WTC11 (cell line): ENCODE results near the gene DISP3. TPM values are rescaled to one million over a fixed set of nuclear protein-coding genes. Genes with fewer than 3 reads are reported as not detected.

Source experiments
- ATAC-seq: fragments of 200-7000 bp; cut with Tn5 transposase; 2 replicates; pipeline ENCODE4 v1.10.0; 2021; ENCODE audit warnings: mild to moderate bottlenecking, moderate library complexity
- CTCF ChIA-PET: fragments of 300-600 bp; sonication (Branson Sonifier 250); formaldehyde crosslinking; loops from one replicate; lab custom pipeline; 2021; ENCODE audit warnings: antibody characterized with exemption; lab: Charles Lee
- POLR2A ChIA-PET: fragments of 350-600 bp; sonication (Branson Sonifier 250); formaldehyde crosslinking; loops from one replicate; lab custom pipeline; 2021; ENCODE audit warnings: antibody characterized with exemption; lab: Charles Lee
- DNase-seq: peaks from one replicate; pipeline ENCODE4 v3.0.0; 2021; ENCODE audit warnings: low spot score
- H3K27ac Mint-ChIP-seq: 2 replicates; pipeline ENCODE4 v1.8.0; 2021; ENCODE audit warnings: mixed read lengths
- H3K27me3 Mint-ChIP-seq: 2 replicates; pipeline ENCODE4 v1.8.0; 2021; ENCODE audit warnings: low read depth, mild to moderate bottlenecking, moderate library complexity, mixed read lengths
- H3K36me3 Mint-ChIP-seq: 2 replicates; pipeline ENCODE4 v1.8.0; 2021; ENCODE audit warnings: mixed read lengths
- H3K4me1 Mint-ChIP-seq: 2 replicates; pipeline ENCODE4 v1.8.0; 2022; ENCODE audit warnings: mixed read lengths
- H3K4me3 Mint-ChIP-seq: 2 replicates; pipeline ENCODE4 v1.8.0; 2021; ENCODE audit warnings: mild to moderate bottlenecking, moderate library complexity, mixed read lengths
- H3K9me3 Mint-ChIP-seq: 2 replicates; pipeline ENCODE4 v1.8.0; 2021; ENCODE audit warnings: mixed read lengths
- CREB1 ChIP-seq: sonication (generic); formaldehyde crosslinking; IDR thresholded peaks from 2 replicates; pipeline ENCODE4 v1.8.0; 2023; ENCODE audit warnings: mild to moderate bottlenecking, missing genetic modification reagents
- CREM ChIP-seq: sonication (generic); formaldehyde crosslinking; IDR thresholded peaks from 2 replicates; pipeline ENCODE4 v1.8.1; 2022; ENCODE audit warnings: mild to moderate bottlenecking, missing genetic modification reagents, moderate library complexity
- ETV6 ChIP-seq: sonication (generic); formaldehyde crosslinking; IDR thresholded peaks from 2 replicates; pipeline ENCODE4 v1.8.1; 2022; ENCODE audit warnings: mild to moderate bottlenecking, missing genetic modification reagents
- GRHL2 ChIP-seq: fragments of 250-450 bp; sonication (Bioruptor Pico); IDR thresholded peaks from 2 replicates; pipeline ENCODE4 v1.8.0; 2022; ENCODE audit warnings: mild to moderate bottlenecking, moderate library complexity; ENCODE audit not compliant: insufficient replicate concordance, severe bottlenecking
- HMGA2 ChIP-seq: fragments of 250-450 bp; sonication (Bioruptor Pico); IDR thresholded peaks from 2 replicates; pipeline ENCODE4 v1.4.0; 2021; ENCODE audit warnings: mild to moderate bottlenecking, moderate library complexity
- MLX ChIP-seq: sonication (generic); formaldehyde crosslinking; IDR thresholded peaks from 2 replicates; pipeline ENCODE4 v1.8.1; 2023; ENCODE audit warnings: mild to moderate bottlenecking, missing genetic modification reagents, moderate library complexity
- NFE2L1 ChIP-seq: sonication (generic); formaldehyde crosslinking; IDR thresholded peaks from 2 replicates; pipeline ENCODE4 v1.8.1; 2023; ENCODE audit warnings: missing genetic modification reagents
- PREB ChIP-seq: sonication (generic); formaldehyde crosslinking; IDR thresholded peaks from 2 replicates; pipeline ENCODE4 v1.8.1; 2022; ENCODE audit warnings: mild to moderate bottlenecking, missing genetic modification reagents, moderate library complexity, borderline replicate concordance
- SMAD4 ChIP-seq: sonication (generic); formaldehyde crosslinking; IDR thresholded peaks from 2 replicates; pipeline ENCODE4 v1.8.0; 2022; ENCODE audit warnings: mild to moderate bottlenecking, missing genetic modification reagents
- SOX15 ChIP-seq: fragments of 250-450 bp; sonication (Bioruptor Pico); IDR thresholded peaks from 2 replicates; pipeline ENCODE4 v1.9.0; 2021; ENCODE audit warnings: mild to moderate bottlenecking
- ZMAT4 ChIP-seq: fragments of 250-450 bp; sonication (Bioruptor Pico); IDR thresholded peaks from 2 replicates; pipeline ENCODE4 v1.9.0; 2021; ENCODE audit warnings: mild to moderate bottlenecking
- ZNF121 ChIP-seq: sonication (generic); formaldehyde crosslinking; IDR thresholded peaks from 2 replicates; pipeline ENCODE4 v1.8.0; 2023; ENCODE audit warnings: missing genetic modification reagents
- total RNA-seq: library from RNA; stranded (reverse); gene quantifications from 3 replicates; pipeline ENCODE4 v1.2.3, GENCODE V29; 2021
- TF ChIP-seq, protein P1 (sequence below): fragments of 250-450 bp; sonication (Bioruptor Pico); IDR thresholded peaks from 2 replicates; pipeline ENCODE4 v2.1.2; 2022; ENCODE audit warnings: mild to moderate bottlenecking, moderate library complexity
- TF ChIP-seq, protein P2 (sequence below): sonication (generic); formaldehyde crosslinking; IDR thresholded peaks from 2 replicates; pipeline ENCODE4 v1.8.0; 2022; ENCODE audit warnings: missing genetic modification reagents

DISP3 gene
- total RNA-seq, 1 experiment from 2014 or later, result 6.0 TPM

- H3K27me3 Mint-ChIP-seq, result no peaks in the 10 kb centered on the region; the same call in 1 of the 2 replicates
- no peaks in the 10 kb centered on the region for H3K36me3 Mint-ChIP-seq
- ChIA-PET POLR2A (no interaction called here), CTCF (no interaction called here)
- no peak for ATAC-seq
- no peaks in the 10 kb centered on the region for H3K9me3 Mint-ChIP-seq
- H3K4me1 Mint-ChIP-seq, result peaks cover 5% of the 10 kb centered on the region; the same call in 1 of the 2 replicates
- H3K27ac Mint-ChIP-seq, result no peak overlapping the region
- TF ChIP-seq NFE2L1 (CRISPR knock-in tag) (no peak), SMAD4 (CRISPR knock-in tag) (no peak), PREB (CRISPR knock-in tag) (no peak), HMGA2 (CRISPR knock-in tag) (no peak), ETV6 (CRISPR knock-in tag) (no peak), MLX (CRISPR knock-in tag) (no peak), ZNF121 (CRISPR knock-in tag) (no peak), CREM (CRISPR knock-in tag) (no peak)
- TF ChIP-seq, protein P1, sequence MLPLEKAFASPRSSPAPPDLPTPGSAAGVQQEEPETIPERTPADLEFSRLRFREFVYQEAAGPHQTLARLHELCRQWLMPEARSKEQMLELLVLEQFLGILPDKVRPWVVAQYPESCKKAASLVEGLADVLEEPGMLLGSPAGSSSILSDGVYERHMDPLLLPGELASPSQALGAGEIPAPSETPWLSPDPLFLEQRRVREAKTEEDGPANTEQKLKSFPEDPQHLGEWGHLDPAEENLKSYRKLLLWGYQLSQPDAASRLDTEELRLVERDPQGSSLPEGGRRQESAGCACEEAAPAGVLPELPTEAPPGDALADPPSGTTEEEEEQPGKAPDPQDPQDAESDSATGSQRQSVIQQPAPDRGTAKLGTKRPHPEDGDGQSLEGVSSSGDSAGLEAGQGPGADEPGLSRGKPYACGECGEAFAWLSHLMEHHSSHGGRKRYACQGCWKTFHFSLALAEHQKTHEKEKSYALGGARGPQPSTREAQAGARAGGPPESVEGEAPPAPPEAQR, result no peak
- TF ChIP-seq, protein P2, sequence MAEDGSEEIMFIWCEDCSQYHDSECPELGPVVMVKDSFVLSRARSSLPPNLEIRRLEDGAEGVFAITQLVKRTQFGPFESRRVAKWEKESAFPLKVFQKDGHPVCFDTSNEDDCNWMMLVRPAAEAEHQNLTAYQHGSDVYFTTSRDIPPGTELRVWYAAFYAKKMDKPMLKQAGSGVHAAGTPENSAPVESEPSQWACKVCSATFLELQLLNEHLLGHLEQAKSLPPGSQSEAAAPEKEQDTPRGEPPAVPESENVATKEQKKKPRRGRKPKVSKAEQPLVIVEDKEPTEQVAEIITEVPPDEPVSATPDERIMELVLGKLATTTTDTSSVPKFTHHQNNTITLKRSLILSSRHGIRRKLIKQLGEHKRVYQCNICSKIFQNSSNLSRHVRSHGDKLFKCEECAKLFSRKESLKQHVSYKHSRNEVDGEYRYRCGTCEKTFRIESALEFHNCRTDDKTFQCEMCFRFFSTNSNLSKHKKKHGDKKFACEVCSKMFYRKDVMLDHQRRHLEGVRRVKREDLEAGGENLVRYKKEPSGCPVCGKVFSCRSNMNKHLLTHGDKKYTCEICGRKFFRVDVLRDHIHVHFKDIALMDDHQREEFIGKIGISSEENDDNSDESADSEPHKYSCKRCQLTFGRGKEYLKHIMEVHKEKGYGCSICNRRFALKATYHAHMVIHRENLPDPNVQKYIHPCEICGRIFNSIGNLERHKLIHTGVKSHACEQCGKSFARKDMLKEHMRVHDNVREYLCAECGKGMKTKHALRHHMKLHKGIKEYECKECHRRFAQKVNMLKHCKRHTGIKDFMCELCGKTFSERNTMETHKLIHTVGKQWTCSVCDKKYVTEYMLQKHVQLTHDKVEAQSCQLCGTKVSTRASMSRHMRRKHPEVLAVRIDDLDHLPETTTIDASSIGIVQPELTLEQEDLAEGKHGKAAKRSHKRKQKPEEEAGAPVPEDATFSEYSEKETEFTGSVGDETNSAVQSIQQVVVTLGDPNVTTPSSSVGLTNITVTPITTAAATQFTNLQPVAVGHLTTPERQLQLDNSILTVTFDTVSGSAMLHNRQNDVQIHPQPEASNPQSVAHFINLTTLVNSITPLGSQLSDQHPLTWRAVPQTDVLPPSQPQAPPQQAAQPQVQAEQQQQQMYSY (CRISPR knock-in tag), result no peak
- no peak for DNase-seq
- H3K4me3 Mint-ChIP-seq, result no peak overlapping the region
Measured at GRCh38 chr1:11450310-11450709, 28.6 kb upstream of the DISP3 start.

DNA sequence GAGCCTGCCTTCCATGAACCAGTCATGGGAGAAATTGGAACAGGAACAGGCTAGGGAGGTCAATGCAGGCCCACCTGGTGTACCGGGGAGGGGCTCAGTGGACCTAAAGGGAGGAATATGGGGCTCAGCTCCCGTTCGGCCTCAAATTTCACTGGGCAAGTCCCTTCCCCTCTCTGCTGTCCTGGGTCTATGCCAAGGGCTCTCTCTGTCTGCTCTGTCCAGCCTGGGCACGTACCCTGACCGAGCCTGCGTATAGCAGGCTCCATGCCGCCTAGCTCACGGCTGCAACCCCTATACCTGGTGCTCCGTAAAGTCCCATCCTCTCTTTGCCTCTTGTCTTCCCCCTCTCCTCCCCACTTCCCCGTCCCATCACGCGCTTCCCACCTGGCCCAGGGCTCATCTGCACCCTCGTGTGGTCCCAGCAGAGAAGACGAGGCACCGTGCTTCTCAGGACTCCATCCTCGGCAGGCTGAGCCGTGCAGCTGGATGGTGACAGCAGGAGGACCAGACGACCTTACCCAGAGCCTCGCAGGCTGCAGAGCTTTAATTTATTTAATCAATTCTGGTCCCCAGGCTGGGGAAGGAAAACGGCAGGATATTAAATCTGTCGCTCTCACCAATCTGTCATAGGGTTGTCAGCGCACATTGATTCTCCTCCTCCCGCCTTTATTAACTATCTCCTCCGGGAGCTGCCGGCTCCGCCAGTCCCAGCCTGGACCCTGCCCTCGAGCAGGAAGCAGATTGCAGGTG is 25.0 kb upstream of the DISP3 start:
- Mint-ChIP-seq H3K9me3 (no peaks in the 10 kb centered on the region), H3K4me3 (no peak overlapping the region), H3K27me3 (no peaks in the 10 kb centered on the region), H3K4me1 (peaks cover 5% of the 10 kb centered on the region; the same call in 1 of the 2 replicates), H3K27ac (no peak overlapping the region), H3K36me3 (no peaks in the 10 kb centered on the region)
- DNase-seq, result no peak
- CTCF ChIA-PET, result interaction anchor here (0.9 to 1.1 kb wide), 2 partner anchors 25 to 93 kb away, joined by 3 to 4 read pairs; partner anchors contain the start of gene DISP3
- POLR2A ChIA-PET, result no interaction called here
- TF ChIP-seq ZMAT4, result no peak
- no peak for TF ChIP-seq CREB1 (CRISPR knock-in tag)
- no peak for TF ChIP-seq GRHL2 (CRISPR knock-in tag)
- TF ChIP-seq SOX15 (CRISPR knock-in tag), result no peak
- ATAC-seq, result no peak
